Umbilical cord (tissue), 2 donors: Measurements from ENCODE around the gene COX6B2. TPM values are rescaled to one million over a fixed set of nuclear protein-coding genes. Genes with fewer than 3 reads are reported as not detected.
"Not testable (repeated sequence)": the region's sequence is repeated elsewhere in the genome, so short reads cannot be mapped to it uniquely, and the experiment has no call there.

Experiments
- DNase-seq: peaks from one replicate; pipeline ENCODE4 v3.0.0-alpha.2; 2015; ENCODE audit warnings: low spot score
- total RNA-seq: library from RNA; depleted of rRNA; stranded (reverse); fragments of >200 nt; gene quantifications from one replicate; pipeline ENCODE4 v1.2.3, GENCODE V29; 2014; ENCODE audit warnings: low replicate concordance; ENCODE audit not compliant: insufficient read depth

COX6B2 gene
- total RNA-seq, 1 donor from 2014 or later, result not detected

GRCh38 chr19:55341595-55342531 is 12.7 kb downstream of the COX6B2 start:
- DNase-seq, result no peak

DNA sequence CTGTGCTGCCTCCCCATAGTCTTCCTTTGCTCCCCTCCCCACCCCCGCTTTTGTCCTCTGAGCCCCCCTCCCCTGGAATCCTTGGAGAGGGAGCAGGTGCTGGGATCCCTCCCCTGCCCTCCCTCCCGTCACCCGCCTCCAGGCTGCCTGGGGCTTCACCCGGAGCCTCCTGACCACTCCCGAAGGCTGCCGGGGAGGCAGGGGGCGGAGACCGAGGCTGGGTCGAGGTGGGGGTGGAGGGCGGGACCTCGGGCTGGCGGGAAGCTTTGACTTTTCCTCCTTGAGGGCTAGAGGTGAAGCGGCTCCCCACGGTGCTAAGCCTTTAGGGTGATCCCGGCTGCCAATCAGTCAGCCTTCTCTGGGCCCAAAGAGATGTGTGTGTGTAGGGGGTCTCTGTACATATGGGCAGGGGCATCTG is 13.3 kb downstream of the COX6B2 start:
- DNase-seq, result peak; percentile 52

DNA sequence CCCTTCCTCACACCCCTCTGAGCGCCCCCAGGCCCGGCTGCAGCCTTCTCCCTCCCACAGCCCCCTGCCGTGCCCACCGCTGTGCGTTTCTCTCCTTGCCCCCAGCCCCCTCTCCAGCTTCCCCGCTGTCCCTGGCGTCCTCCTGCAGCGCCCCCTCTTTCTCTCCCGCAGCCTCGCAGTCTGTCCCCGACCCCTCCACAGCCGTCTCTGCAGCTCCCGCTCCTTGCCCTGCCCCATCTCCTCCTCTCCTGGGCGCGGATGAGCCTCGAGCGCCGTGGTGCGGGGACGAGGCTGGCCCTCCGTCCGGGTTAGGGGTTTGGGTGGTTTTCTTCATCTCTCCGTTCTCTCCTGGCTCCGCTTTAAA is 13.8 kb downstream of the COX6B2 start:
- DNase-seq, result no peak

DNA sequence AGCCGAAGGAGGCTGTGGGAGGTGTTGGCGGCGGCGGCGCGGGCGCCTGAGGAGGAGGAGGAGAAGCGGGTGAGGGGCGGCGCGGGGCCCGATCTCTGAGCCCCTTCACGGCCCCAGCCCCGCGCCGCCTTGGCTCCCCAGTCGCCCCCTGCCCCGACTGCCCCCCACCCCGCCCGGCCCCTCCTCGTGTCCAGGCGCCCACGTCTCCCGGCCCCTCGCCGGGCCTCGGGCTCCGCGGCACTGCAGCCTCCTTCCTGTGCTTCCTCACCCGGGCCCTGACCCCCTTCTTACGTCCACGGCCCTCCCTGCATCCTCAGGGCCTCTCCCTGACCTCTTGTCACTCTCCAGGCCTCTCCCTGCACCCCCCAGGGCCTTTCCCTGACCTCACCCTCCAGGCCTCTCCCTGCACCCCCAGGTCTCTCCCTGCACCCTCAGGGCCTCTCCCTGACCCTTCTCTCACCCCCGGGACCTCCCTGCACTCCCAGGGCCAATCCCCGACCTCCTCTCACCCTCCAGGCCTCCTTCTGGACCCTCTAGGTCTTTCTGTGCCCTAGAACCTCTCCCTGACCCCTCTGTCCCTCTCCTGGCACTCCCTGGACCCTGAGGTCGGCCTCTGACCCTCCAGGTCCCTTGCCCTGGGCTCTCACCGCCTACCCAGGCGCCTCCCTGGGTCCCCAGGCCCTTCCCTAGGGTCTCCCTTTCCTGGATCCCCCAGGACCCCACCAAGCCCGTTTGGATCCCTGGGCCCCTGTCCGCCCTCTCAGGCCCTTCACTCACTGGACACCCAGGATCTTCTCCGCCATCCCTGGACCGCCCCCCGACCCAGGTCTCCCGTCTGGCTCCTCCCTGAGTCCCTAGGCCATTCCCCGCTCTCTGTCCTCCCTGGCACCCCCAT is 14.4 kb downstream of the COX6B2 start:
- no peak for DNase-seq

- peak; percentile 100 for DNase-seq
These were observed 15.2 kb downstream of the COX6B2 start, which contains the start of gene KMT5C for GRCh38 chr19:55339105-55339888. Gene KMT5C (plus strand): TSS chr19:55339876. CDS start chr19:55341937, 2,061 bp downstream.

DNA sequence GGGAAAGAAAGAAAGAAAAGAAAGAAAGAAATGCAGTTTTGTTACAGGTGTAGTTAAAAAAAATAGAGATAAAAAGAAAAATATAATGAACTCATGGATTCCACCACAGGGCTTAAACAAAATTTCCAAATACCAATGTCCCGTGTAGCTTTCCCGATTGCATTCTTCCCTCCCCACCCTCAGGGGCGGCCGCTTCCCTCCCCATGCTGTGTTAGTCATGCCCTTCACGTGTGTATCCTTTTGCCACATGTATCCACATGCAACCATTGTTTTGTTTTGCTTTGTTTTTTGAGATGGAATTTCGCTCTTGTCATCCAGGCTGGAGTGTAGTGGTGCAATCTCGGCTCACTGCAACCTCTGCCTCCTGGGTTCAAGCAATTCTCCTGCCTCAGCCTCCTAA is 18.4 kb downstream of the COX6B2 start:
- DNase-seq, result no peak

GRCh38 chr19:55333870-55334269 is 20.6 kb downstream of the COX6B2 start:
- no peak for DNase-seq

- not testable (repeated sequence) for DNase-seq
These were observed 24.7 kb downstream of the COX6B2 start for GRCh38 chr19:55329791-55330190.

- DNase-seq, result not testable (repeated sequence)
These were observed 25.7 kb downstream of the COX6B2 start for GRCh38 chr19:55328774-55329318.

- no peak for DNase-seq
These were observed 29.3 kb downstream of the COX6B2 start, which contains the start of gene TMEM150B for GRCh38 chr19:55325172-55325571. Gene TMEM150B (minus strand): TSS chr19:55325341. CDS start chr19:55321036, 4,305 bp downstream.

DNA sequence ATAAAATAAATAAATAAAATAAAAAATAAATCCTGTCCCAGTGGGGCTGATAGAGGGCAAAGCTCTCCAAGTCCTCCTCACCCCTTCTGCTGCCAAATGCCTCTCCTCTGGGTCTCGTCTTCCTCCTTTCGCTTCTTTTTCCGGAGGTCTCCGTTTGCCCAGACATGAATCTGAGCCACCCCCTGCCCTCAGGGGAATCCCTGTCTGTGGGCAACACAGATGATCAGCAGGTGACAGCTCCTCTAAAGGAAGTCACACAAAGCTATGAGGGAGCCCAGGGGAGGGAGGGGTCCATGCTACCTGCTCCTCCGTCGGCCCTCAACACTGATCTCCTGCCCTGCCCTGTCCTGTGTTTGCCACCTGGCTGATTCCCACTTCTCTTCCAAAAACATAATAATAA is 29.9 kb downstream of the COX6B2 start:
- DNase-seq, result no peak

DNA sequence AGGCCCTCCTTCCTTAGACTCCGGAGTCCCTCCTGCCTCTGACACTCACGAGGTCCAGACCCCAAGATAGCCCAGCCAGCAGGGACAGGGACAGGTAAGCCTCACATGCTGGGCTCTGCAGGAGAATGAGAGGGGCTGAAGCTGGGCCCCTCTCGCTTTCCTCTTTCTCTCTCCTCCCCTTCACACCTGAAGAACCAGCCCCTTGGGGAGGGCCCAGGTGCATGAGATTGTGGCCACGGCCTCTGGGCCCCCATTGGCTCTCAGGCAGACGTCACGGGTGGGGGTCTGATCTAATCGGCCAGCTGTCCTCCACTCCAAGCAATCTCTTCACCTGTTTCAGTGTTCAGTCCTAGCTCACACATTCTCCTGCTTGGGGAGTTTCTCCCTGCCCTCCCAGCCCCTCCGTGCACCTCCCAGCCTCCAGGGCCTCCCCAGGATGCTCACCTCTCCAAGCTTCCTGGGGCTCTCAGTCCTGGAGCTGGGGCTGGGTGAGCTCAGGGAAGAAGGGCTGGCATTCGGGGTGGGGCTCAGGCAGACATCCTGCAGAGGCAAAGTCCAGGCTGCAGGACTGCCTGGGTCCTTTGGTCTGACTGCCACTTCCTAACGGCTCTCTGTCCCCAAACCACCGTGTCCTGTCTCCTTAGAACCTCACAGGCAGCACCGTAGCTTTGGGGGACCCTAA is 32.2 kb downstream of the COX6B2 start:
- DNase-seq, result no peak

- DNase-seq, result no peak
These were observed 32.9 kb downstream of the COX6B2 start for GRCh38 chr19:55321466-55322137.

DNA sequence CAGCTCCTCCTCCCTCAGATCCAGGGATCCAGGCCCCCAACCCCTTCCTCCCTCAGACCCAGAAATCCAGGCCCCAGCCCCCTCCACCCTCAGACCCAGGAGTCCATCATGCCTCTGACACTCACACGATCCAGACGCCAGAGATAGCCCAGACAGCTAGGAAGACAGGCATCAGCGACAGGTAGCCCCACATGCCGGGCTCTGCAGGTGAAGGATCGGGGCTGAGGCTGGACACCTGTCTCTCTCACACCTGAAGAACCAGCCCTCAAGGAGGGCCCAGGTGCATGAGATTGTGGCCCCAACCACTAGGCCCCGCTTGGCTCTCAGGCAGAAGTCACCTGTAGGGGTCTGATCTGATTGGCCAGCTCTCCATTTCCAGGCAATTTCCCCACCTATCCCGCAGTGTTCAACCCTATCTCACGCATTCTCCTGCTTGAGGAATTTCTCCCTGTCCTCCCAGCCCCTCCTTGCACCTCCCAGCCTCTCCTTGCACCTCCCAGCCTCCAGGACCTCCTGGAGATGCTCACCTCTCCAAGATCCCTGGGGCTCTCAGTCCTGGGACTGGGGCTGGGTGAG is 33.6 kb downstream of the COX6B2 start:
- DNase-seq, result no peak

- DNase-seq, result peak; percentile 54
These were observed 34.7 kb downstream of the COX6B2 start for GRCh38 chr19:55319785-55320184.

DNA sequence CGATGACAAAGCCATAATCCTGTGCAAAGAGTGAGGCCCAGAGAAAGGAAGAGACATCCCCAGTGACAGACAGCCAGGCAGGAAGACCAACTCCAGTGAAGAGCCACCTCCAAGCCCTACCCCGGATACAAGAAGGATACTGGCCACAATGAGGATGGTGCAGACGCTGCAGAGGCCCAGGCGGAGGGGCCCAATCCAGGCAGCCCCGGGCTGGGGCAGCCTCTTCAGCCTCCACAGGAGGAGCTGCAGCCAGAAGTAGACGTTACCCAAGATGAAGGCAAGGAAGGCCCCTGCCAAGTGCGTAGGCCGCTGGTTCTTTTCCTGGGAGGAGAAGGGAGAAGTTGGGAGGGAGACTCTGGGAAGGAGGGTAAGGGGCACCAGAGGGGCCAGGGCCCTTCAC is 37.9 kb downstream of the COX6B2 start:
- no peak for DNase-seq

- no peak for DNase-seq
These were observed 38.5 kb downstream of the COX6B2 start for GRCh38 chr19:55315956-55316525.

- DNase-seq, result no peak
These were observed 40.1 kb downstream of the COX6B2 start for GRCh38 chr19:55314396-55314795.
